Uterus (tissue), 2 donors: ENCODE data around the gene DDX46.

Experiments used
- CTCF ChIP-seq, 4 experiments: fragments of 200-600 bp in 2 of 4; fragments of 450-650 bp in 2 of 4; sonication (generic) in 2 of 4; IDR thresholded peaks; one replicate each; pipeline ENCODE4 v1.5.1; 2016 to 2019; ENCODE audit warnings: antibody characterized with exemption in 4 of 4, mild to moderate bottlenecking in 2 of 4, moderate library complexity in 1 of 4
- POLR2A ChIP-seq, 2 donors: fragments of 450-650 bp; IDR thresholded peaks; one replicate each; pipeline ENCODE4 v1.6.1; 2016; ENCODE audit warnings: antibody characterized with exemption in 2 of 2, mild to moderate bottlenecking in 1 of 2, moderate library complexity in 1 of 2

- no peak for TF ChIP-seq CTCF (IDR thresholded peaks at IDR 0.05)
- no peak for TF ChIP-seq POLR2A (IDR thresholded peaks at IDR 0.05)
These were observed 33.7 kb upstream of the DDX46 start for GRCh38 chr5:134724872-134725271.
